ENCODE data around the gene PSMD13.

Gene PSMD13

DNA sequence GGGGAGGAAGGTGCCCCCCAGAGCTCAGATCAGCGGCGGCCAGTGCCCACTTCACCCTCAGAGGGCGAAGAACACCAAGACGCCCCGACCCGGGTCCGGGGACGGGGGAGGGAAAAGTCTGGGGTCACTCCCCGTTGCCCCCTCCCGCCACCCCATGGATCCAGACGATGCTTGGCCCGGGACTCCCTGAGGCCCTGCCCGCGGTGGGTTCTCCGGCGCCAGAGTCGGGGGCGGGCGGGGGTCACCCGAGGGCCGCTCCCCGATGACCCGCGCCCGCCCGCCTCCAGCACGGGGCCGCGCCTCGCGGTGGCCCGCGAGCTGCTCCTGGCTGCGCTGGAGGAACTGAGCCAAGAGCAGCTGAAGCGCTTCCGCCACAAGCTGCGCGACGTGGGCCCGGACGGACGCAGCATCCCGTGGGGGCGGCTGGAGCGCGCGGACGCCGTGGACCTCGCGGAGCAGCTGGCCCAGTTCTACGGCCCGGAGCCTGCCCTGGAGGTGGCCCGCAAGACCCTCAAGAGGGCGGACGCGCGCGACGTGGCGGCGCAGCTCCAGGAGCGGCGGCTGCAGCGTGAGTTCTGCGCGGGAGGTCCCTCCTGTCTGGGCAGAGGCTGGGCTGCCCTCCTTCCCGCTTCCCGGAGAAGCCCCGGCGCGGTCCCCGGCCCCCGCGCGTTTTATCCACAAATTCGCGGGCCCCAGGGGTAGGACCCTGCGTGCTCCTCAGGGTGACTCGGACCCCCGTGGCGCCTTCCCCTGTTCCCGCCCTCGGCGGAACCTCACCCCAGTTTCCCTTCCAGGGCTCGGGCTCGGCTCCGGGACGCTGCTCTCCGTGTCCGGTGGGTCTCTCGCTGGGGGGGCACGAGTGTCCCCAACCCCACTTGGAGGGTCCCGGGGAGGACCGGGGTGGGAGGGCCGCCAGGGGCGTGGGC lies 42.5 kb downstream of the PSMD13 start:
- DNase-seq: no peak

DNA sequence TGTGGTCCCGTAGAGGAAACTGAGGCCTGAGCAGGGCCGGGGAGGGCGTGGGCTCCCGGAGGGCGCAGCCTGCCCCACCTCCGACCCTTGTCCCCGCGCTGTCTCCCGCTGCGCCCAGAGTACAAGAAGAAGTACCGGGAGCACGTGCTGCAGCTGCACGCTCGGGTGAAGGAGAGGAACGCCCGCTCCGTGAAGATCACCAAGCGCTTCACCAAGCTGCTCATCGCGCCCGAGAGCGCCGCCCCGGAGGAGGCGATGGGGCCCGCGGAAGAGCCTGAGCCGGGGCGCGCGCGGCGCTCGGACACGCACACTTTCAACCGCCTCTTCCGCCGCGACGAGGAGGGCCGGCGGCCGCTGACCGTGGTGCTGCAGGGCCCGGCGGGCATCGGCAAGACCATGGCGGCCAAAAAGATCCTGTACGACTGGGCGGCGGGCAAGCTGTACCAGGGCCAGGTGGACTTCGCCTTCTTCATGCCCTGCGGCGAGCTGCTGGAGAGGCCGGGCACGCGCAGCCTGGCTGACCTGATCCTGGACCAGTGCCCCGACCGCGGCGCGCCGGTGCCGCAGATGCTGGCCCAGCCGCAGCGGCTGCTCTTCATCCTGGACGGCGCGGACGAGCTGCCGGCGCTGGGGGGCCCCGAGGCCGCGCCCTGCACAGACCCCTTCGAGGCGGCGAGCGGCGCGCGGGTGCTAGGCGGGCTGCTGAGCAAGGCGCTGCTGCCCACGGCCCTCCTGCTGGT lies 43.4 kb downstream of the PSMD13 start:
- no peak for DNase-seq

DNA sequence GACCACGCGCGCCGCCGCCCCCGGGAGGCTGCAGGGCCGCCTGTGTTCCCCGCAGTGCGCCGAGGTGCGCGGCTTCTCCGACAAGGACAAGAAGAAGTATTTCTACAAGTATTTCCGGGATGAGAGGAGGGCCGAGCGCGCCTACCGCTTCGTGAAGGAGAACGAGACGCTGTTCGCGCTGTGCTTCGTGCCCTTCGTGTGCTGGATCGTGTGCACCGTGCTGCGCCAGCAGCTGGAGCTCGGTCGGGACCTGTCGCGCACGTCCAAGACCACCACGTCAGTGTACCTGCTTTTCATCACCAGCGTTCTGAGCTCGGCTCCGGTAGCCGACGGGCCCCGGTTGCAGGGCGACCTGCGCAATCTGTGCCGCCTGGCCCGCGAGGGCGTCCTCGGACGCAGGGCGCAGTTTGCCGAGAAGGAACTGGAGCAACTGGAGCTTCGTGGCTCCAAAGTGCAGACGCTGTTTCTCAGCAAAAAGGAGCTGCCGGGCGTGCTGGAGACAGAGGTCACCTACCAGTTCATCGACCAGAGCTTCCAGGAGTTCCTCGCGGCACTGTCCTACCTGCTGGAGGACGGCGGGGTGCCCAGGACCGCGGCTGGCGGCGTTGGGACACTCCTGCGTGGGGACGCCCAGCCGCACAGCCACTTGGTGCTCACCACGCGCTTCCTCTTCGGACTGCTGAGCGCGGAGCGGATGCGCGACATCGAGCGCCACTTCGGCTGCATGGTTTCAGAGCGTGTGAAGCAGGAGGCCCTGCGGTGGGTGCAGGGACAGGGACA lies 44.1 kb downstream of the PSMD13 start:
- DNase-seq: no peak

DNA sequence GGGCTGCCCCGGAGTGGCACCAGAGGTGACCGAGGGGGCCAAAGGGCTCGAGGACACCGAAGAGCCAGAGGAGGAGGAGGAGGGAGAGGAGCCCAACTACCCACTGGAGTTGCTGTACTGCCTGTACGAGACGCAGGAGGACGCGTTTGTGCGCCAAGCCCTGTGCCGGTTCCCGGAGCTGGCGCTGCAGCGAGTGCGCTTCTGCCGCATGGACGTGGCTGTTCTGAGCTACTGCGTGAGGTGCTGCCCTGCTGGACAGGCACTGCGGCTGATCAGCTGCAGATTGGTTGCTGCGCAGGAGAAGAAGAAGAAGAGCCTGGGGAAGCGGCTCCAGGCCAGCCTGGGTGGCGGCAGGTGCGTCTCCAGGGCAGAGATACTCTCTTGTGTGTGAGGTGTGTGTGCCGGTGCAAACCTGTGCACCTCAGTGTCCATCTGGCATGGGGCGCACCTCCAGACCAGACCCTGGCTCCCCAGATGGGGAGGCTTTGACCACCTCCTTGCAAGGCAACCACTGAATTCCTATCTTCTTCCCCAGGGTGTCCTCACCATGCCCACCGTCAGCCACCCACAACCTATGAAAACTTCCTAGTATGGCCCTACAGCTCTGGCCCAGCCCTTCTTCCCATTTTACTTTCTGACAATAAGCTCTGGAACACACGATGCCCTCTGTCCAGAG lies 44.8 kb downstream of the PSMD13 start:
- DNase-seq: no peak

DNA sequence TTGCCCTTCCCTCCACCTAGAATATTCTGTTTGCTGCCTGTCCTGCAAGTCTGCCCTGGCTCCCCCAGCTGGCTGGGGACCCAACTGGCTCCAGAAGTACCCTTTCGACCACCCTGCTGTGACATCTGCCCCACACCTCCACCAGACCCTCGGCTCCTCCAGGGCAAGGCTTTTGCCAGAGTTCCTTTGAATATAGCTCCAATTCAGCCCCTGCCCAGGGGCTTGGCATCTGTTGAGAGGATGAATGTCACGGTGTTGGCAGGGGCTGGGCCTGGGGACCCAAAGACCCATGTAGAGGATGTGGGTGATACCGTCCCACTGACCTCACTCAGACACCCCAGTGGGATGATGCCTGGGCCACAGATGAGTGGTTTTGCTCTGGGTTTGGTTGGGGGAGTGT lies 45.4 kb downstream of the PSMD13 start:
- DNase-seq: no peak

DNA sequence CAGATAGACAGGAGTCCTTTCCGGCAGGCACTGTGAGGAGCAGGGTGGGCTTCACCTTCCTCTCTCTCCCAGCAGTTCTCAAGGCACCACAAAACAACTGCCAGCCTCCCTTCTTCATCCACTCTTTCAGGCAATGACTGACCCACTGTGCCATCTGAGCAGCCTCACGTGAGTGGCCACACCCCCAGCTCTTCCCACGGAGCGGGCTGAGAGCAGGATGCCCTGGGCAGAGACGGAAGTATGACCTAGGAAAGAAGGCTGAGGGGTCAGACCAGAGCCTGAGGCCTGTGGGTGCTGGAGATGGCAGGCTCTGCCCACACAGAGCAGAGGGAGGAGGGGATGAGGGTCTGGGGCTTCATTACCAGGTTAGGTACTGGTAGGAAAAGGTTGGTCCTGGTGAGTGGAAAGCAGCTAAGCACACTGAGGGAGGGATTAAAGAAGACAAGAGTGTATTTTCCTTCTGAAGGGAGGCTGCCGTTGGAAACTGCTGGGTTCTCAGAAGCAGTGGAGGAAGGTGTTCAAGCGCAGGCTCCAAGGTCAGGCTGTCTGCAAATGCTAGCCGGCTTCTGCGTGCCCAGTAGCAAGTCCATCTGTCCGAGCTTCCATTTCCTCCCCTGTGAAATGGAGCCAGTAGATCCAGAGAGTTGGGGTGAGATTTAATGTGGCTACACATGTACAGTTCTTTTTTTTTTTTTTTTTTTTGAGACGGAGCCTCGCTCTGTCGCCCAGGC lies 46.0 kb downstream of the PSMD13 start:
- no peak for DNase-seq

DNA sequence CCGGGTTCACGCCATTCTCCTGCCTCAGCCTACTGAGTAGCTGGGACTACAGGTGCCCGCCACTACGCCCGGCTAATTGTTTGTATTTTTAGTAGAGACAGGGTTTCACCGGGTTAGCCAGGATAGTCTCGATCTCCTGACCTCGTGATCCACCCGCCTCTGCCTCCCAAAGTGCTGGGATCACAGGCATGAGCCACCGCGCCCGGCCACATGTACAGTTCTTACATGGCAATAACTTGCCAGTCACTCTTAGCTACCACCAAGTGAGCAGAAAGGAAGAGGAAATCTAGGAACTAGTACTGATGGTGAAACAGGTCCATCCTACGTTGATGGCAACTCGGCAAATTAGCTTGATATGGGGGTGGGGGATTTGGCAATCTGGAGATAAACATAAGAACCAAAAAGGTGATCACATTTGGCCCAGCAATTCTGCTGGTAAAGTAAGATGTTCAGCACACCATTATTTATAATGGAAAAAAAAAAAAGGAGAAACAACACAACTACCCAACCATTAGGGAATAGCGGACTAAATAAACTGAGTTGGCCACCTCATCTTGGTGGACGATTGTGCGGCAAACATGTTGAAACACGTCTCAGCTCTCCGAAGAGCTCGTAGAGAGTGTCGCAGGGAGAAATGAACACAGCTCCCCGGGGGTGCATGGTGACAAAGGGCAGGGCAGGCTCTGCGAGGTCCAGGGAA lies 46.8 kb downstream of the PSMD13 start:
- DNase-seq: no peak

DNA sequence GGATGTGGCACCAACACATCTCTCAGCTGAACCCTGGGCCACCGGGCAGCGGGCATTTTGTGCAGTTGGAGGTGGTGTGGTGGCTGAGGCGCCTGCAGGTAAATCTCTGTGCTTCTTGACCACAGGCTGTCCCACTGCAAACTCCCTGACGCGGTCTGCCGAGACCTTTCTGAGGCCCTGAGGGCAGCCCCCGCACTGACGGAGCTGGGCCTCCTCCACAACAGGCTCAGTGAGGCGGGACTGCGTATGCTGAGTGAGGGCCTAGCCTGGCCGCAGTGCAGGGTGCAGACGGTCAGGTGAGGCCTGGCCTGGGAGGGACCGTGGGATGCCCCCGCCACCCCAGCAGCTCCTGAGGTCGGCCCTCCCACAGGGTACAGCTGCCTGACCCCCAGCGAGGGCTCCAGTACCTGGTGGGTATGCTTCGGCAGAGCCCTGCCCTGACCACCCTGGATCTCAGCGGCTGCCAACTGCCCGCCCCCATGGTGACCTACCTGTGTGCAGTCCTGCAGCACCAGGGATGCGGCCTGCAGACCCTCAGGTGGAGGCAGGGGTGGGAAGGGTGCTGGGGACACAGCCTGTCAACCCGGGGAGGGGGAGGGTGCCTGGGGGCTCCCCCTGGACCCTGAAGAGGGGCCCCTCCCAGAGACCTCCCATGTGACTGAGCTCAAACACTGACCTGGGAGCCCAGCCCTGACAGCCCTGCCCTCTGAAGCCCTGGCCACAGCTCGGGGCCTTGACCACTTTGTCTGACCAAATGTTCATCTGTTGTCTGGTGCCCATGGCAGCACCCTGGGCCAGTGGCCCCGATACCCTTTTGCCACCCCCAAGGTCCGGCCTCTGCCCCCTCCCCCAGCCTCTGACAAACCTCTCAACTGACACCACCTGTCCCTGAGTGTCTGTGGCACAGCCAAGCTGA lies 47.6 kb downstream of the PSMD13 start:
- no peak for DNase-seq

DNA sequence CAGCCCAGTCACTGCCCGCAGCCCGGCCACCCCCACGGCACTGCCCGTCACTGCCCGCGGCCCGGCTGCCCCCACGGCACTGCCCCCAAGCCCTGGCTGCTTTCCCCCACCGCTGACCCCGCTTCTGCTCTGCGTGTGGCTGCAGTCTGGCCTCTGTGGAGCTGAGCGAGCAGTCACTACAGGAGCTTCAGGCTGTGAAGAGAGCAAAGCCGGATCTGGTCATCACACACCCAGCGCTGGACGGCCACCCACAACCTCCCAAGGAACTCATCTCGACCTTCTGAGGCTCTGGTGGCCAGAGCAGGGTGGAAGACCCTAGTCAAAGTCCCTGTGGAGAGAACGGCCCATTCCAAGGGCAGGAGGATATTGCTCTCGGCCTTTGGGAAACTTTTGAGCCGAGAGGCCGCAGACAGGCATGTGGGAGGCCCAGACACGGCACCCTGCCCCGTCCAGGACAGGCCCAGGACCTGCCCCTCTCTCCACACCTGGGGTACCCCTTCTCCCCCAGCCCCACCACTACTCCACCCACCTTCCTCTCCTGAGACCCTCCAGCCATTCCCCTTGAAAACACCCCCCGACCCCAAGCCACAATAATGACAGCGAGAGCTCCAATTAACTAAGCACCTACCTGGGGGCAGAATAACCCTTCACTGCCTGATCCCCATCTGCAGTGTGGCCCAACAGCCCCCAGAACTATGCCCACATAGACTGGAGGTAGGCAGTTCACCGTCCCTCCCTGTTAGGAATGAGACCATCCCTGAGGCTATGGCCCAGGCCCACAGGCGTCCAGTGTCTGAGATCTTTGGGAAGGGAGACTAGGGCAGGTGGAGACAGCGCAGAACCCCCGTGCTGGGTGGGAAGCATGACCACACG lies 48.5 kb downstream of the PSMD13 start:
- no peak for DNase-seq

DNA sequence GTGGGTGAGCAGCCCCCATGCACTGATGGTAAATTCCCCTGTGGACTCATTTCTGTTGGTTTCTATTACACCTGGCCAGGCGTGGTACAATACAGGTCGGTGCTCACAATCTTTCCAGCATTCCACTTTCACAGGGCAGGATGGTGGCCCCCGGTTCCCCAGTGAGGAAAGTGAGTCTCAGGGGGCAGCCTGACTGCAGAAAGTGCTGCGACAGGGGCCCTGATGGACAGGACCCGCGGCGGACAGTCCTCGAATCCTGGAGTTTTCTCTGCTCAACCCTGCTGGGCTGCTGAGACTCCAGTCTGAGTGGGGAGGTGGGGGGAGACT lies 49.1 kb downstream of the PSMD13 start:
- no peak for DNase-seq

DNA sequence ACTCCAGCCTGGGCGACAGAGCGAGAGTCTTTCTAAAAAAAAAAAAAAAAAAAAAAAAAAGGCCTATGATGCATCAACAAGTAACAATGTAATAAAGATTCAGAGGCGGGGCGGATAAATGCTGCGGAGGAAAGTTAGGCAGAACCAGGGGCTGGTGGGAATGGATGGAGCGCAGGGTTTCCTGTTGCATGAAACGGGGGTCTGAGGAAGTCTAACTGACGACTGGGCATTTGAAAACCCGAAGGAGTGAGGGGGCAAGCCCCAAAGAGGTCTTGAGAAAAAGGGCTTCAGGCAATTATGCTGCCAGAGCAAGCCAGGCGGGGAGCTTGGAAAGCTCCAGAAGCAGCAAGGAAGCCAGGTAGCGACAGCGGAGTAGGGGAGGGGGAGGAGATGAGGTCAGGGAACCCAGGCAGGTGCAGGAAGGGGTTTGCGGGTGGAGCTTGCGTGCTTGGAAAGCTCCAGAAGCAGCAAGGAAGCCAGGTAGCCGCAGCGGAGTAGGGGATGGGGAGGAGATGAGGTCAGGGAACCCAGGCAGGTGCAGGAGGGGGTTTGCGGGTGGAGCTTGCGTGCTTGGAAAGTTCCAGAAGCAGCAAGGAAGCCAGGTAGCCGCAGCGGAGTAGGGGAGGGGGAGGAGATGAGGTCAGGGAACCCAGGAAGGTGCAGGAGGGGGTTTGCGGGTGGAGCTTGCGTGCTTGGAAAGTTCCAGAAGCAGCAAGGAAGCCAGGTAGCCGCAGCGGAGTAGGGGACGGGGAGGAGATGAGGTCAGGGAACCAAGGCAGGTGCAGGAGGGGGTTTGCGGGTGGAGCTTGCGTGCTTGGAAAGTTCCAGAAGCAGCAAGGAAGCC lies 50.4 kb downstream of the PSMD13 start:
- DNase-seq: peak; percentile 47

DNA sequence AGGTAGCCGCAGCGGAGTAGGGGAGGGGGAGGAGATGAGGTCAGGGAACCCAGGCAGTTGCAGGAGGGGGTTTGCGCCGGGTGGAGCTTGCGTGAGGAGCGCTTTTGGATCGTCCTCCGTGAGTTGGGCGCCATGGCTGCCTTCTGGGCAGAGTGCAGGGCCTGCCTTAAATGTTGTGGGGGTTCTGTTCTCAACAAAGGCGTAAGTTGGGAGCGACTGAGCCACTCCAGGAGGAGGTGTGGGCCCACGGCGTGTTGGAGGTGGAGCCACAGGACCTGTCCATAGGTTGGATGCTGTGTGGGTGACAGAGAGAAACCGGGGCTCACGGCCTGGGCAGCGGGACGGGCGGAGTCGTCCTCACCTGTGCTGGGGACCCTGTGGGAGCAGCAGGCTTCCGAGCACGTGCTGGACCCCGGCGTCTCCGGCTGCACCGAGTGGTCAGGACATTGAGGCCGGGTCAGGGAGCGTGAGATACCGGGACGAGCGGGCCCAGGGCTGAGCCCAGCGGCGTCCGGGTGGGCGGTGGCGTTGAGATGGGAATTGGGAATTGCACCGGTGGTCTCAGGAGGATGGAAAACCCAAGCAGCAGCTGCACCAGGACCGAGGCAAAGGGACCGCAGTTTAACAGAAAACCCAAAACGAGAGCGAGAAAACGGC lies 51.2 kb downstream of the PSMD13 start:
- DNase-seq: no peak

DNA sequence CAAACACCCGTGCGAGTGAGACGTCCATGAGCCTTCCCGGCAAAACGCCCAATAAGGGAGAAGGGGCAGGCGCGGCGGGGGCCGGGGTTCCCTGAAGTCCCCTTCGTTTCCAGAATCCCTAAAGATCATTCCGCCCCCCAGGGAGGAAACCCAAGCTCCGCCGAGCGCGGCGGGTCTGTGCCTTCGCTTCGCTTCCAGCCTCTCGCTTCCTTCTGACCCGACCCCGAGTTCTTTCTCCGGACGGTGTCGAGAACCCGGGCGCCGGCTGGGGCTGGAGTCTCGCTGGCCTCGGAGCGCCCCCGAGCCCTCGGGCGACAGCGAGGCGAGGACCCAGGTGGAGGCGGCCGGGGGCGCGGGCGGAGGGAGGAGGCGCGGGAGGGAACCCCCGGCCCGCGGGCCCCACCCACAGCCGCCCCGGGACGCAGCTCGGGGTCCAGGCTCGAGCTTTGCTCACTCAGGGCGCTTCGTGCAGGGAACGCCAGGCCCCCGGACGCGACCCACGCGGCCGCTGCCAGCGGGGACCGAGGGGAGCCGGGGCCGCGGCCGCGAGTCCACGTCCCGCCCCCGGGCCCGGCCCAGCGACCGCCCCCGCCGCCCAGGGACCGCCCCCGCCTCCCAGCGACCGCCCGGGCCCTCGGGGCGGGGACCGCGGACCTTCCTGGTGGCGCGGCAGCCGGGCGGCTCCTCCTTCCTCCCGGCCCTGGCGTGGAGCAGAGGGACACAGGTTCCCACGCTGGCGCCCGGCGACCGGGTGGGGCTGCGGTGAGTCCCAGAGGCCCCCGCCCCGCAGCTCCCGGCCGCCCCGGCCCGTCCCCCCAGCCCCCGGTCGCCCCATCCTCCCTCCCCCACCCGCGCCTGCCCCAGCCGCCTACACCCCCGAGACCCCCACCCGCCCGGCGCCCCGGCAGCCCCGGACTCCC lies 52.0 kb downstream of the PSMD13 start, which contains the start of gene PGGHG:
Gene PGGHG, plus strand, starts transcription at position 649 of the 920 bp plus-strand sequence. CDS start 691 bp downstream, outside the sequence.
- peak; percentile 22 for DNase-seq

DNA sequence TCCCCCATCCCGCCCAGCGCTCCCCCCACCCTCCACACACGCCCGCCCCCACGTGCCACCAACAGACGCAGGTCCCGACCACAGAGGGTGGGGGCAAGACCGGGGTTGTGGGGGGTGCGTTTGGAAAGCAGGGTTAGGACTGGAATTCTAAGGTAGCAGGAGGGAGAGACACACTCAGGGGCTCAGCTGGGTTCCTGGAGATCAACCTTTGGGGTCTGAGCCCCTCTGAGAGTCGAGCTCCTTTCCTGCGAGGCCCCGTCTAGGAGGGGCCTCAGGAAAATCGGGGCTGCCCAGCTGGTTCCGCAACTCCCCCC lies 52.6 kb downstream of the PSMD13 start:
- DNase-seq: no peak

DNA sequence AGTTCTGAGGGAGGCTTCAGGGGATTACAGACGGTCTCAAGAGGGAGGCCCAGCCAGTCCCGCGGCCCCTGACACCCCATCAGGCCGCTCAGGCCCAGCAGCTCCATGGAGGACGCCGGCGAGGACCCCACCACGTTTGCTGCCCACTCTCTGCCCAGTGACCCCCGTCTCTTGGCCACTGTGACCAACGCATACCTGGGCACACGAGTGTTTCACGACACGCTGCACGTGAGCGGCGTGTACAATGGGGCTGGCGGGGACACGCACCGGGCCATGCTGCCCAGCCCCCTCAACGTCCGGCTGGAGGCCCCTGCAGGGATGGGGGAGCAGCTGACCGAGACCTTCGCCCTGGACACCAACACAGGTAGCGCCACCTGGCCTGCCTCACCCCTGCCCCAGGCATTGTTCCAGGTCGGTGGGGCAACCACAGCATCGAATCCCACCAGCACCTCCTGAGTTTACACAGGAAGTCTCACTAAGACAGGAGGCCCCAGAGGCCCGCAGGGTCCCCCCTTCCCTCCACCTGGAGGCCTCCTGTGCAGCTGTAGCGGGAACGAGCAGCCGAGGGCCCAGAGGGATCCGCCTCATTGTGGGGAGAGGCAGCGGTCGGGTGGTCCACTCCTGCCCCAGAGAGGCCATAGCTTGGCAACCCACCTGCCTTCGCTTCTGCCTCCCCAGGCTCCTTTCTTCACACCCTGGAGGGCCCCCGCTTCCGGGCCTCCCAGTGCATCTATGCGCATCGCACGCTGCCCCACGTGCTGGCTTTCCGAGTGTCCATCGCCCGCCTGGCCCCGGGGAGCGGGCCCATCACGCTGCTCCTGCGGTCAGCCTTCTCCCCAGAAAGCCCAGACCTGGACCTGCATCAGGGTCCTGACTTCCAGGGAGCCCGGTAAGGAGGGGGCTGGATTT lies 53.2 kb downstream of the PSMD13 start:
- DNase-seq: no peak

Data from NCI-H1436 (cell line).